Gastroesophageal sphincter (tissue), 3 donors: ENCODE measurements around the gene STK25.

ENCODE experiments used
- POLR2A ChIP-seq, 2 donors: fragments of 450-650 bp; IDR thresholded peaks; one replicate each; pipeline ENCODE4 v1.6.1; 2017; ENCODE audit warnings: antibody characterized with exemption in 2 of 2, mild to moderate bottlenecking in 2 of 2, moderate library complexity in 1 of 2
- POLR2AphosphoS5 ChIP-seq: sonication (generic); formaldehyde crosslinking; IDR thresholded peaks from one replicate; pipeline ENCODE4 v1.6.1; 2017; ENCODE audit warnings: antibody characterized with exemption
- TF ChIP-seq, protein P1 (sequence below), 4 experiments: fragments of 200-600 bp in 2 of 4; fragments of 450-650 bp in 2 of 4; sonication (generic) in 1 of 4; IDR thresholded peaks; one replicate each; pipeline ENCODE4 v1.5.1; 2017 to 2019; ENCODE audit warnings: antibody characterized with exemption in 4 of 4, mild to moderate bottlenecking in 2 of 4, moderate library complexity in 2 of 4

DNA sequence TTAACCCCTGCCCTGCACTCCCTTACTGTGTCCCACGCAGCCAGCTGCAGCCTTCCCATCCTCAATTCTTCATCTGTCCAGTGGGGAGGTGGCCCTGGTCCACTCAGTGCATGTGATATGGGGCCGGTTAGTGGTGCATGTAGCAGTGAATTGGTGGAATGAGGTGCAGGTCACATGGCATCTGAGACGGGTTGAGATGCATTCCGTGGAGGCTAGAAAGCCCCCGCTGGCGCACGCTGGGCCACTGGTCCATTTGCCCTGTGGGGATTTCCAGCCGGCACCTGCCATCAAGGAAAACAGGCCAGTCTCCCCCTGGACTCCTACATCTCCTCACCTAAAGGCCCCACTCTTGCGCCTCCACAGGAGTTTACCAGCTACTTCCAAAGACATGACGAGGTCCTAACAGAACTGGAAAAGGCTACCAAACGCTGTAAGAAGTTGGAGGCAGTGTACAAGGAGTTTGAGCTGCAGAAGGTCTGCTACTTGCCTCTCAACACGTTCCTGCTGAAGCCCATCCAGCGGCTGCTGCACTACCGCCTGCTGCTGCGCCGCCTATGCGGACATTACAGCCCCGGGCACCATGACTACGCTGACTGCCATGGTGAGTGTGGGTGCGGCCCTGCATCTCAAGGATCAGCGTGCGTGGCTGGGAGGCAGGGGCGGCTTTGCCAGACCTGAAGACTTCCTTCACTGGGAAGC lies 40.5 kb downstream of the STK25 start:
- TF ChIP-seq, protein P1, sequence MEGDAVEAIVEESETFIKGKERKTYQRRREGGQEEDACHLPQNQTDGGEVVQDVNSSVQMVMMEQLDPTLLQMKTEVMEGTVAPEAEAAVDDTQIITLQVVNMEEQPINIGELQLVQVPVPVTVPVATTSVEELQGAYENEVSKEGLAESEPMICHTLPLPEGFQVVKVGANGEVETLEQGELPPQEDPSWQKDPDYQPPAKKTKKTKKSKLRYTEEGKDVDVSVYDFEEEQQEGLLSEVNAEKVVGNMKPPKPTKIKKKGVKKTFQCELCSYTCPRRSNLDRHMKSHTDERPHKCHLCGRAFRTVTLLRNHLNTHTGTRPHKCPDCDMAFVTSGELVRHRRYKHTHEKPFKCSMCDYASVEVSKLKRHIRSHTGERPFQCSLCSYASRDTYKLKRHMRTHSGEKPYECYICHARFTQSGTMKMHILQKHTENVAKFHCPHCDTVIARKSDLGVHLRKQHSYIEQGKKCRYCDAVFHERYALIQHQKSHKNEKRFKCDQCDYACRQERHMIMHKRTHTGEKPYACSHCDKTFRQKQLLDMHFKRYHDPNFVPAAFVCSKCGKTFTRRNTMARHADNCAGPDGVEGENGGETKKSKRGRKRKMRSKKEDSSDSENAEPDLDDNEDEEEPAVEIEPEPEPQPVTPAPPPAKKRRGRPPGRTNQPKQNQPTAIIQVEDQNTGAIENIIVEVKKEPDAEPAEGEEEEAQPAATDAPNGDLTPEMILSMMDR (IDR thresholded peaks at IDR 0.05), result no peak
- TF ChIP-seq POLR2A (IDR thresholded peaks at IDR 0.05) (no peak), POLR2AphosphoS5 (no peak)
